Choroid plexus epithelial cell (primary cell): ENCODE results near the gene FGD5.

Experiments
- DNase-seq: peaks from one replicate; pipeline ENCODE4 v3.0.0-alpha.2; 2010; ENCODE audit warnings: low read depth
- H3K4me3 ChIP-seq: 2 replicates; pipeline ENCODE4 v1.5.1; 2011; ENCODE audit warnings: low read depth, mild to moderate bottlenecking, control low read depth, low read length, moderate library complexity
- TF ChIP-seq, protein P1 (sequence below): conservative IDR thresholded peaks from 2 replicates; pipeline ENCODE4 v1.5.1; 2011; ENCODE audit warnings: low read depth, mild to moderate bottlenecking, control low read depth, inconsistent platforms, low read length, moderate library complexity

FGD5 gene

DNA sequence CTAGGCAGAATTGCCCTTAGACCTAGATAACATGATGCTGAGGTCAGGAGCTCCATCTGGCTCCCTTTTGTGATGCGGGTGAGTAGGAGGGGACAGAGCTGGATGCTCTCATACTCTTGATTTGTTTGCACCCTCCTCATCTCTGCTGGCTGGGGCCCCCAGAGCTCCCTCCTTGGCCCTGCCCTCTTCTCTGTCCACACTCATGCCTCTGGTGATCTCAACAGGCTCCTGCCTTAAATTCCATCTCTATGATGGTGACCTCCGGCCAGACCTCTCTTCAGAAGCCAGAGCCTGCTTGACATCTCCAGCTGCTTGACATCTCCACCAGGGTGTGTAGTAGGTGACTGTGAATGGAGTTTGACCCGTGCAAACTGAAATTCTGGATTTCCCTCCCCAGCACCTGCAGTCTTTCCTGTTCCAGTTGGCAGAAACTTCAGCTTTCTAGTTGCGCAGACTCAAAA is 4.3 kb upstream of the FGD5 start:
- DNase-seq = no peak
- TF ChIP-seq, protein P1, sequence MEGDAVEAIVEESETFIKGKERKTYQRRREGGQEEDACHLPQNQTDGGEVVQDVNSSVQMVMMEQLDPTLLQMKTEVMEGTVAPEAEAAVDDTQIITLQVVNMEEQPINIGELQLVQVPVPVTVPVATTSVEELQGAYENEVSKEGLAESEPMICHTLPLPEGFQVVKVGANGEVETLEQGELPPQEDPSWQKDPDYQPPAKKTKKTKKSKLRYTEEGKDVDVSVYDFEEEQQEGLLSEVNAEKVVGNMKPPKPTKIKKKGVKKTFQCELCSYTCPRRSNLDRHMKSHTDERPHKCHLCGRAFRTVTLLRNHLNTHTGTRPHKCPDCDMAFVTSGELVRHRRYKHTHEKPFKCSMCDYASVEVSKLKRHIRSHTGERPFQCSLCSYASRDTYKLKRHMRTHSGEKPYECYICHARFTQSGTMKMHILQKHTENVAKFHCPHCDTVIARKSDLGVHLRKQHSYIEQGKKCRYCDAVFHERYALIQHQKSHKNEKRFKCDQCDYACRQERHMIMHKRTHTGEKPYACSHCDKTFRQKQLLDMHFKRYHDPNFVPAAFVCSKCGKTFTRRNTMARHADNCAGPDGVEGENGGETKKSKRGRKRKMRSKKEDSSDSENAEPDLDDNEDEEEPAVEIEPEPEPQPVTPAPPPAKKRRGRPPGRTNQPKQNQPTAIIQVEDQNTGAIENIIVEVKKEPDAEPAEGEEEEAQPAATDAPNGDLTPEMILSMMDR = no peak

GRCh38 chr3:14816359-14816758 is 2.4 kb upstream of the FGD5 start:
- DNase-seq = no peak
- TF ChIP-seq, protein P1 = no peak

More for the DNA sequence above, 4.3 kb upstream of the FGD5 start:
- no peak overlapping the region for H3K4me3 ChIP-seq

DNA sequence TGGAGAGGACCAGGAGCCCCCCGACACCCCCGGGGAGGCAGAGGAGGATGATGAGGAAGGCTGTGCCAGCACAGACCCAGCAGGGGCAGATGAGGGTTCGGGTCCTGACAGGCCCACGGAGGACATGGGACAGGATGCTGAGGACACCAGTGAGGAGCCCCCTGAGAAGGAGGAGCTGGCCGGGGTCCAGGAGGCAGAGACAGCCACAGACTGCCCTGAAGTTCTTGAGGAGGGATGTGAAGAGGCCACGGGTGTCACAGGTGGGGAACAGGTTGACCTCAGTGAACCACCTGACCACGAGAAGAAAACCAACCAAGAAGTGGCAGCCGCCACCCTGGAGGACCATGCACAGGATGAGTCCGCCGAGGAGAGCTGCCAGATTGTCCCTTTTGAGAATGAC is 909 bp downstream of the FGD5 start:
- no peak overlapping the region for H3K4me3 ChIP-seq
- TF ChIP-seq, protein P1 = no peak
- no peak for DNase-seq

More at GRCh38 chr3:14816359-14816758, 2.4 kb upstream of the FGD5 start:
- no peak overlapping the region for H3K4me3 ChIP-seq

- H3K4me3 ChIP-seq = no peak overlapping the region
- DNase-seq = no peak
- TF ChIP-seq, protein P1 = no peak
These were observed 1.4 kb downstream of the FGD5 start for GRCh38 chr3:14820156-14820555.

GRCh38 chr3:14821151-14821550 is 2.4 kb downstream of the FGD5 start:
- DNase-seq = no peak
- TF ChIP-seq, protein P1 = no peak
- H3K4me3 ChIP-seq = no peak overlapping the region

DNA sequence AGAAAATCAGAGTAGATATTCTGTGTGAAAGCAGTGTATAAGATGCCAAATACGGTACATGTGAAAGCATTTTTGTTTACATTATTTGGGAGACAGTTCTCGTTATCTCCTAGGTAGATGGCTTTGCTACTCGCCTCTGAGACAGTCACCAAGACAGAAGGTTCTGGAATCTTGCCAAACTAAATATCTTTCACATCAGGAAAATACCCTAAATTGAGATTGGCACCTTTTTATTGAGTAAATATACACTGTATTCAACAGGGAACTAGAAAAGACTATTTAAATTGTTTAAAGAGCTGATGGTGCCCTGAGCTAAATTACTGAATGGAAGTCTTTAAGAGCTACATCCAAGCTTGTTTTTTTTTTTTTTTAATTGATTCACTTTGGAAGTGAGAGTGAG is 3.4 kb downstream of the FGD5 start:
- DNase-seq = no peak
- TF ChIP-seq, protein P1 = no peak
- H3K4me3 ChIP-seq = no peak overlapping the region

DNA sequence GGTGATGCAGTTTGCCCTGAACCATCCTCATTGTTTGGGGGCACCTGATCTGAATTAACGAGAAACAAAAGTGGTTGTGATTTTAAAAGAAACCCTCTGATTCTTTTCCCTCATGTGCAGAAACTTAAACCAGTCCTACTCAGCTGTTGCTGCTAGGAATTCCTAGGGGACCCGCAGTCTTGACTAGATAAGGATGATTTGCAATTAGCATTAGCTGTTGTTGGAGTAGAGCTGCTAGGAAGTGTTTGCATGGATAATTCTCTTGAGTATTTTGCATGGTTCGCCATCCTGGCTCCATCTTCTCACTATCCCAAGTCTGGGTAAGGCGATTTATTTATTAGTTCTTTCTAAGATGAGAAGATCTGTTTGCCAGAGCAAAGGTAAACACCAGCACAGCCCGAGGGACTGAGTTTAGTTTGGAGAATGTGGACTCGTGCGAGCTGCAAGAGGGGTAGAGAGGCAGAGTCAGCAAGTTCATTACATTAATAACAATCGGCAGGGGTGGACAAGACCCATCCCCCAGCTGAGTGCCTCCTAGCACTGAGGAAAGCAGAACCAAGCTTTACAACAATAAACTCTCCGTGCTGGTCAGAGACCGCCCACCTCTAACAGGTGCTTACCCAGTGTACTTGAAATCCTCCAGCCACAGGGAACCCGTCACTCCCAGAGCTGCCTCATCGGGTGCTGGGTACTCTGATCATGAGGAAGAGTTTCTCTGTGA is 4.1 kb downstream of the FGD5 start:
- TF ChIP-seq, protein P1 = no peak
- H3K4me3 ChIP-seq = no peak overlapping the region
- no peak for DNase-seq
